HepG2 (cell line): Measurements from ENCODE around the gene SHROOM2. TPM values are rescaled to one million over a fixed set of nuclear protein-coding genes. Genes with fewer than 3 reads are reported as not detected.

ENCODE experiments used
- ATAC-seq: fragments of 200-7000 bp; cut with Tn5 transposase; 3 replicates; pipeline ENCODE4 v1.9.1; 2020; ENCODE audit warnings: mild to moderate bottlenecking, moderate library complexity
- BruUV-seq: library from RNA; stranded (reverse); fragments of 400-500 nt; replicated peaks from 2 replicates; lab custom pipeline; 2021; lab: Mats Ljungman, UMichigan
- CTCF ChIA-PET: fragments of 300-600 bp; formaldehyde crosslinking; extraction: SDS; loops from one replicate; lab custom pipeline; 2021; ENCODE audit warnings: low total read pairs, inconsistent platforms, low intra/inter-chr PET ratio; lab: Yijun Ruan, JAX
- POLR2A ChIA-PET: fragments of 350-600 bp; sonication (Branson Sonifier 250); formaldehyde crosslinking; loops from one replicate; lab custom pipeline; 2020; ENCODE audit warnings: antibody characterized with exemption, inconsistent platforms; lab: Yijun Ruan, JAX
- DNase-seq: peaks from one replicate; pipeline ENCODE4 v3.0.0-alpha.2; 2015; ENCODE audit warnings: low spot score
- FAIRE-seq: peaks from 3 replicates; lab custom pipeline; 2011; peaks lifted over from hg19 to GRCh38; lab: Jason Lieb, UNC
- H2AFZ ChIP-seq: one replicate; pipeline ENCODE4 v1.6.1; 2011; ENCODE audit warnings: low read length, inconsistent platforms
- H3K27ac ChIP-seq: fragments of 300-600 bp; 3 replicates; pipeline ENCODE4 v1.8.0; 2011; ENCODE audit warnings: mixed run types, mild to moderate bottlenecking, mixed read lengths, low read length, inconsistent platforms; ENCODE audit not compliant: insufficient read depth; ENCODE audit errors: extremely low read length
- H3K27me3 ChIP-seq, 2 experiments: fragments of 200-600 bp in 1 of 2; 2 replicates in 1 of 2; 3 replicates in 1 of 2; pipeline versions ENCODE4 v1.6.0 to v1.8.0; 2011; ENCODE audit warnings: low read length in 2 of 2, mild to moderate bottlenecking in 2 of 2, moderate library complexity in 2 of 2, inconsistent platforms in 1 of 2; ENCODE audit not compliant: insufficient read depth in 2 of 2, control insufficient read depth in 1 of 2
- H3K36me3 ChIP-seq, 2 experiments: fragments of 200-600 bp in 1 of 2; replicated peaks in 1 of 2; 2 replicates in 1 of 2; 3 replicates in 1 of 2; pipeline versions ENCODE4 v1.5.1 to v1.8.0; 2011; ENCODE audit warnings: low read length in 2 of 2, inconsistent platforms in 1 of 2; ENCODE audit not compliant: insufficient read depth in 2 of 2, control insufficient read depth in 1 of 2
- H3K4me1 ChIP-seq: 2 replicates; pipeline ENCODE4 v1.5.1; 2012; ENCODE audit warnings: low read length, inconsistent platforms; ENCODE audit not compliant: insufficient read depth
- H3K4me2 ChIP-seq: 2 replicates; pipeline ENCODE4 v1.6.0; 2011; ENCODE audit warnings: low read depth, low read length, inconsistent platforms
- H3K4me3 ChIP-seq, 3 experiments: fragments of 200-600 bp in 1 of 3; sonication (generic), shearing (Covaris generic) in 1 of 3; replicated peaks in 1 of 3; 2 replicates each; pipeline ENCODE4 v1.5.1; 2011 to 2016; ENCODE audit warnings: low read length in 3 of 3, inconsistent platforms in 2 of 3, low read depth in 2 of 3, mild to moderate bottlenecking in 2 of 3, control low read depth in 1 of 3, mixed read lengths in 1 of 3; ENCODE audit not compliant: insufficient read depth in 1 of 3
- H3K79me2 ChIP-seq: one replicate; pipeline ENCODE4 v1.6.1; 2011; ENCODE audit warnings: low read length, inconsistent platforms; ENCODE audit not compliant: insufficient read depth
- H3K9ac ChIP-seq: 2 replicates; pipeline ENCODE4 v1.6.0; 2011; ENCODE audit warnings: mild to moderate bottlenecking, low read depth, low read length, inconsistent platforms; ENCODE audit not compliant: insufficient read depth
- H3K9me3 ChIP-seq: 2 replicates; pipeline ENCODE4 v1.5.1; 2012; ENCODE audit warnings: mild to moderate bottlenecking, low read length
- H4K20me1 ChIP-seq: 2 replicates; pipeline ENCODE4 v1.6.0; 2011; ENCODE audit warnings: inconsistent platforms, mild to moderate bottlenecking, low read length, moderate library complexity; ENCODE audit not compliant: insufficient read depth
- ATF6 ChIP-seq: sonication (generic); formaldehyde crosslinking; conservative IDR thresholded peaks from 2 replicates; pipeline ENCODE4 v1.4.0; 2020; ENCODE audit warnings: missing genetic modification reagents
- ZNF782 ChIP-seq: sonication (generic); formaldehyde crosslinking; IDR thresholded peaks from 2 replicates; pipeline ENCODE4 v1.4.0; 2020; ENCODE audit warnings: missing genetic modification reagents, mild to moderate bottlenecking, borderline replicate concordance
- ZNF788 ChIP-seq: sonication (generic); formaldehyde crosslinking; IDR thresholded peaks from 2 replicates; pipeline ENCODE4 v1.5.0; 2020; ENCODE audit warnings: mild to moderate bottlenecking, missing genetic modification reagents, borderline replicate concordance
- WGBS: methylation state at CpG from one replicate; pipeline ENCODE4 v1.1.6; 2017; ENCODE audit warnings: low lambda C conversion rate; 5-methylcytosine and 5-hydroxymethylcytosine counted together
- in situ Hi-C: cut with HindIII; loops from 2 replicates; pipeline ENCODE4 v1.10.0; 2017; ENCODE audit warnings: low pct_unique_long_range_greater_than_20kb; ENCODE audit not compliant: extremely low pct_ligation_motif_present
- intact Hi-C: fragments of 100-400 bp; cut with micrococcal nuclease; formaldehyde crosslinking; loops from one replicate; pipeline ENCODE4 v1.10.0; 2022; ENCODE audit not compliant: unreplicated experiment
- polyA plus RNA-seq, 8 experiments: library from polyadenylated mRNA; depleted of rRNA in 3 of 8; stranded (reverse) in 7 of 8; unstranded in 1 of 8; fragments of >200 nt; fragmentation: Illumina TruSeq in 4 of 8; extraction: Trizol in 4 of 8; gene quantifications; 2 replicates each; pipeline versions ENCODE4 v1.2.1 to v1.2.3, GENCODE V29; 2011 to 2016; ENCODE audit warnings: low read depth in 4 of 8, missing spikeins in 1 of 8, mixed read lengths in 1 of 8; ENCODE audit not compliant: insufficient read depth in 1 of 8
- total RNA-seq, 5 experiments: library from RNA; depleted of rRNA; stranded (reverse); fragments of >200 nt; fragmentation: Illumina TruSeq; extraction: Trizol; gene quantifications; 2 replicates each; pipeline ENCODE4 v1.2.3, GENCODE V29; 2016; ENCODE audit warnings: low read depth in 1 of 5
- TF ChIP-seq, protein P1 (sequence below): sonication (generic); formaldehyde crosslinking; IDR thresholded peaks from 2 replicates; pipeline ENCODE4 v1.4.0; 2020; ENCODE audit warnings: missing genetic modification reagents

Gene SHROOM2
- total and polyA plus RNA-seq, 2 of the 13 experiments (the other 11 are each of a cell fraction or from before 2014, with no cell fraction given), result 0.92 to 1.4 TPM

DNA sequence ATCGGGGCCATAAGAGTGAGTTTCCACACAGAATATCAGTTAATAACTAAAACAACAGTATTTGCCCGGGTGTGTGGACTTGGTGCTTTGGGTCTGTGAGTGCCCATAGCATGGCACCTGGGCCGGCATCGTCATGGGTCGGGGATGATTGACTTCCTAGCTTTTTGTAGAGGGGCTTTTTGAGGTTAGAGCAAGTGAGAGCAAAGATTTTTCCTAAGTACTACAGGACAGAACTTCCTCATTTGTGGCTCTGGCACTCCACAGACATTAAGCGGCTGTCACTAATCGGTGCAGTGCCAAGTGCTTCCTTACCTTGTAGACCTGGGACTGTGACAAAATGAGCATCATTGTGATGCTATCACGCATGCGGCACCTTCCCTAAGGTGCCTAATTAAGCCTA, 81.0 kb downstream of the SHROOM2 start (continued):
- no peak for TF ChIP-seq ATF6
- TF ChIP-seq, protein P1, sequence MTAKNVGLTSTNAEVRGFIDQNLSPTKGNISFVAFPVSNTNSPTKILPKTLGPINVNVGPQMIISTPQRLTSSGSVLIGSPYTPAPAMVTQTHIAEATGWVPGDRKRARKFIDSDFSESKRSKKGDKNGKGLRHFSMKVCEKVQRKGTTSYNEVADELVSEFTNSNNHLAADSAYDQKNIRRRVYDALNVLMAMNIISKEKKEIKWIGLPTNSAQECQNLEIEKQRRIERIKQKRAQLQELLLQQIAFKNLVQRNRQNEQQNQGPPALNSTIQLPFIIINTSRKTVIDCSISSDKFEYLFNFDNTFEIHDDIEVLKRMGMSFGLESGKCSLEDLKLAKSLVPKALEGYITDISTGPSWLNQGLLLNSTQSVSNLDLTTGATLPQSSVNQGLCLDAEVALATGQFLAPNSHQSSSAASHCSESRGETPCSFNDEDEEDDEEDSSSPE (CRISPR knock-in tag), result no peak

DNA sequence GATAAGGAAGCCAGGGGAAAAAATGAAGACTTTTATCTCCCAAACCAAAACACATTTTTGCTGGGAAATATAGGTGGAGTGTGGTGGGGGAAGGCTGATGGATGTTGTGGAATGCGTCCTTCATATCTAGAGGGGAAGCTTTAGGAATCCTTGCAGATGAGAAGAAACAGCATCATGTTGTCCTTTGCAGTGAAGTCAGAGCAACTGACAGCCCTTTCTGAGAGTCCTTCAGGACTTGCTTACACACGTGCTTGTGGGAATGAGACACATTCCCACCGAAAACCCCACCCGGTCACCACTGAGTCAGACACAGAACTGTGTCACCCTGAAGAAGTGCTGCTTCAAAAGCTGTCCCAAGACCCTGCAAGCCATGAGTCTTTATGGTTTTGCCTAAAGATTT, 81.5 kb downstream of the SHROOM2 start:
- H3K9me3 ChIP-seq, result no peaks in the 10 kb centered on the region
- TF ChIP-seq ZNF782 (no peak), ZNF788 (CRISPR knock-in tag) (no peak)
- intact Hi-C loops (no loop called here), in situ Hi-C loops (no loop called here)
- no peaks in the 10 kb centered on the region for H3K27me3 ChIP-seq
- H4K20me1 ChIP-seq, result no peaks in the 10 kb centered on the region
- BruUV-seq, result no TSS peak
- no peak overlapping the region for H2AFZ ChIP-seq
- H3K4me2 ChIP-seq, result no peak overlapping the region
- H3K9ac ChIP-seq, result no peak overlapping the region
- ChIA-PET POLR2A (no interaction called here), CTCF (no interaction called here)
- no peak for FAIRE-seq
- no peaks in the 10 kb centered on the region for H3K4me1 ChIP-seq
- no peak overlapping the region for H3K4me3 ChIP-seq
- ATAC-seq, result no peak
- no peaks in the 10 kb centered on the region for H3K36me3 ChIP-seq
- H3K79me2 ChIP-seq, result no peaks in the 10 kb centered on the region
- WGBS, result 100% methylated on average over 1 of the region's 4 CpGs
- no peak for DNase-seq
- no peak overlapping the region for H3K27ac ChIP-seq
